Common myeloid progenitor, CD34-positive (primary cell): ENCODE results near the gene BEND6.

ENCODE experiments used
- CTCF ChIA-PET: fragments of 350-600 bp; sonication (Branson Sonifier 250); formaldehyde crosslinking; loops from one replicate; lab custom pipeline; 2021; ENCODE audit warnings: antibody characterized with exemption; lab: Charles Lee
- POLR2A ChIA-PET: fragments of 350-600 bp; sonication (Branson Sonifier 250); formaldehyde crosslinking; loops from one replicate; lab custom pipeline; 2021; ENCODE audit warnings: antibody characterized with exemption; lab: Charles Lee
- DNase-seq, 3 donors: peaks; one replicate each; pipeline versions ENCODE4 v3.0.0 to v3.0.0-alpha.2; 2013
- H3K27ac ChIP-seq, 2 experiments: 1 replicate in 1 of 2; 2 replicates in 1 of 2; pipeline ENCODE4 v1.7.0; 2013; ENCODE audit warnings: inconsistent platforms in 2 of 2, low read length in 2 of 2, mild to moderate bottlenecking in 2 of 2, low read depth in 1 of 2, moderate library complexity in 1 of 2; ENCODE audit not compliant: severe bottlenecking in 2 of 2, insufficient read depth in 1 of 2, poor library complexity in 1 of 2
- H3K27me3 ChIP-seq, 5 experiments: replicated peaks in 2 of 5; 1 replicate in 3 of 5; 2 replicates in 2 of 5; pipeline versions ENCODE4 v1.6.1 to v1.7.0; 2013; ENCODE audit warnings: low read length in 4 of 5, mild to moderate bottlenecking in 2 of 5, moderate library complexity in 2 of 5, inconsistent platforms in 1 of 5; ENCODE audit not compliant: insufficient read depth in 5 of 5, control insufficient read depth in 4 of 5
- H3K36me3 ChIP-seq, 4 experiments: 1 replicate in 2 of 4; 2 replicates in 2 of 4; pipeline versions ENCODE4 v1.6.1 to v1.7.0; 2013; ENCODE audit warnings: low read length in 3 of 4, control low read depth in 1 of 4, mild to moderate bottlenecking in 1 of 4; ENCODE audit not compliant: control insufficient read depth in 4 of 4, insufficient read depth in 4 of 4
- H3K4me1 ChIP-seq, 4 experiments: 1 replicate in 3 of 4; 2 replicates in 1 of 4; pipeline versions ENCODE4 v1.6.1 to v1.7.1; 2013; ENCODE audit warnings: low read length in 3 of 4, mild to moderate bottlenecking in 3 of 4, control low read depth in 1 of 4, inconsistent platforms in 1 of 4, moderate library complexity in 1 of 4; ENCODE audit not compliant: control insufficient read depth in 4 of 4, insufficient read depth in 4 of 4; ENCODE audit errors: control extremely low read depth in 1 of 4
- H3K4me3 ChIP-seq, 7 experiments: 1 replicate in 4 of 7; 2 replicates in 3 of 7; pipeline versions ENCODE4 v1.5.1 to v1.7.0; 2013; ENCODE audit warnings: mild to moderate bottlenecking in 7 of 7, low read length in 6 of 7, moderate library complexity in 6 of 7, inconsistent platforms in 2 of 7, low read depth in 2 of 7, control low read depth in 1 of 7; ENCODE audit not compliant: insufficient read depth in 4 of 7, control insufficient read depth in 1 of 7; ENCODE audit errors: extremely low read depth in 1 of 7
- H3K9me3 ChIP-seq, 5 experiments: 1 replicate in 4 of 5; 2 replicates in 1 of 5; pipeline versions ENCODE4 v1.6.1 to v1.7.1; 2013; ENCODE audit warnings: low read length in 4 of 5, mild to moderate bottlenecking in 2 of 5, inconsistent platforms in 1 of 5, low read depth in 1 of 5, moderate library complexity in 1 of 5; ENCODE audit not compliant: control insufficient read depth in 4 of 5, insufficient read depth in 2 of 5; ENCODE audit errors: control extremely low read depth in 1 of 5
- WGBS: methylation state at CpG from one replicate; pipeline ENCODE4 v1.1.5; 2013; ENCODE audit not compliant: insufficient coverage; 5-methylcytosine and 5-hydroxymethylcytosine counted together

Gene BEND6

GRCh38 chr6:56914798-56915658, 39.9 kb upstream of the BEND6 start:
- peak in 2 of 3 donors; percentile 49 to 78 for DNase-seq
- no peaks in the 10 kb centered on the region for H3K27me3 ChIP-seq
- no peak overlapping the region for H3K27ac ChIP-seq
- 60% methylated on average over 1 of the region's 8 CpGs for WGBS
- no peaks in the 10 kb centered on the region for H3K9me3 ChIP-seq
- H3K4me1 ChIP-seq, result peaks cover 0 to 15% (median 7%) of the 10 kb centered on the region in 4 experiments
- POLR2A ChIA-PET, result no interaction called here
- H3K36me3 ChIP-seq, result no peaks in the 10 kb centered on the region
- no peak overlapping the region for H3K4me3 ChIP-seq
- CTCF ChIA-PET, result interaction anchor here (0.8 to 3.8 kb wide), 7 partner anchors 11 to 40 kb away, joined by 3 to 31 read pairs (median 6); partner anchors contain the start of gene BEND6

- CTCF ChIA-PET, result interaction anchor here (0.9 to 2.2 kb wide), 4 partner anchors 11 to 401 kb away, joined by 3 to 17 read pairs (median 5); no protein-coding TSS in a partner anchor
- 97% methylated on average over 4 of the region's 4 CpGs for WGBS
- POLR2A ChIA-PET, result no interaction called here
- Histone ChIP-seq H3K9me3 (no peaks in the 10 kb centered on the region), H3K27ac (no peak overlapping the region), H3K4me1 (peaks cover 0 to 15% (median 7%) of the 10 kb centered on the region in 4 experiments), H3K4me3 (no peak overlapping the region), H3K27me3 (no peaks in the 10 kb centered on the region), H3K36me3 (no peaks in the 10 kb centered on the region)
- DNase-seq, result no peak
These were observed 39.1 kb upstream of the BEND6 start for GRCh38 chr6:56915832-56916231.

- H3K36me3 ChIP-seq, result no peaks in the 10 kb centered on the region
- H3K27ac ChIP-seq, result no peak overlapping the region
- no peak overlapping the region for H3K4me3 ChIP-seq
- POLR2A ChIA-PET, result no interaction called here
- H3K9me3 ChIP-seq, result no peaks in the 10 kb centered on the region
- no peaks in the 10 kb centered on the region for H3K27me3 ChIP-seq
- peak in 1 of 3 donors; percentile 14 for DNase-seq
- CTCF ChIA-PET, result interaction anchor here (0.7 to 2.2 kb wide), 5 partner anchors 11 to 399 kb away, joined by 3 to 17 read pairs (median 4); no protein-coding TSS in a partner anchor
- H3K4me1 ChIP-seq, result peaks cover 0 to 15% (median 7%) of the 10 kb centered on the region in 4 experiments
- 60% methylated on average over 1 of the region's 2 CpGs for WGBS
These were observed 37.9 kb upstream of the BEND6 start for GRCh38 chr6:56916849-56917551.

DNA sequence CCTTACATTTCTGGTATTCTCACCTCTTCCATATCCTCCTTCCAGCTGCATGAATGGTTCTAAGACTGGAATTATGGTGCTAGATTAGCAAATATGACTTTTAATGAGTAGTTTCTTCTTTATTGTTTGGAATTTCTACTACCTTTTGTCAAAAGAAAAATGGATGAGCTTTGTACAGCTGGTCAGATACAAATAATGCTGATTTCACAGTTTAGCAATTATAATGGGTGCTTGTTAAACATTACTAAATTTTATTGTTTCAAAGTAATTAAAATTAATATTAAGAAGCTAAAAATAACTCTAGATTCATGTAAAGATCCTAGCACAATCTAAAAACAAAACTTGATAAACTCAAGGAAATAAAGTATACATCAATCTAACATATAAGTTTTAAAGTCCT, 32.3 kb upstream of the BEND6 start:
- ChIA-PET POLR2A (no interaction called here), CTCF (no interaction called here)
- H3K27ac ChIP-seq, result no peak overlapping the region
- H3K27me3 ChIP-seq, result no peaks in the 10 kb centered on the region
- peaks cover 0 to 5% (median 2%) of the 10 kb centered on the region in 4 experiments for H3K4me1 ChIP-seq
- no peak for DNase-seq
- no peak overlapping the region for H3K4me3 ChIP-seq
- H3K36me3 ChIP-seq, result no peaks in the 10 kb centered on the region
- no peaks in the 10 kb centered on the region for H3K9me3 ChIP-seq

GRCh38 chr6:56923565-56923964, 31.3 kb upstream of the BEND6 start:
- DNase-seq, result no peak
- Histone ChIP-seq H3K4me1 (peaks cover 0 to 12% (median 9%) of the 10 kb centered on the region in 4 experiments), H3K9me3 (no peaks in the 10 kb centered on the region), H3K27me3 (no peaks in the 10 kb centered on the region), H3K36me3 (no peaks in the 10 kb centered on the region), H3K4me3 (no peak overlapping the region), H3K27ac (no peak overlapping the region)
- CTCF ChIA-PET, result interaction anchor here (2.9 kb wide), 1 partner anchor 32 kb away, joined by 9 read pairs; the partner anchor contains the start of gene BEND6
- POLR2A ChIA-PET, result no interaction called here
- WGBS, result no CpG with 5 or more reads among the region's 1 CpG

GRCh38 chr6:56927538-56928453, 27.1 kb upstream of the BEND6 start:
- DNase-seq, result peak; percentile 29 to 64 (median 54)
- Histone ChIP-seq H3K27ac (no peak overlapping the region), H3K4me3 (no peak overlapping the region), H3K36me3 (no peaks in the 10 kb centered on the region), H3K27me3 (no peaks in the 10 kb centered on the region), H3K4me1 (peaks cover 0 to 21% (median 12%) of the 10 kb centered on the region in 4 experiments), H3K9me3 (no peaks in the 10 kb centered on the region)
- POLR2A ChIA-PET, result no interaction called here
- WGBS, result 57% methylated on average over 1 of the region's 4 CpGs
- CTCF ChIA-PET, result interaction anchor here (1.3 to 4.0 kb wide), 9 partner anchors 8 to 27 kb away, joined by 4 to 14 read pairs (median 5); partner anchors contain the start of gene BEND6
